CD14-positive monocyte (primary cell): ENCODE measurements around the gene RPS6KA4. TPM values are rescaled to one million over a fixed set of nuclear protein-coding genes. Genes with fewer than 3 reads are reported as not detected.
A peak's percentile ranks its signal among the peaks of the same experiment; 100 is the strongest.

Experiments used
- DNase-seq, 3 donors: peaks; one replicate each; pipeline ENCODE4 v3.0.0-alpha.2; 2011 to 2022
- H2AFZ ChIP-seq: 2 replicates; pipeline ENCODE4 v1.6.0; 2012; ENCODE audit warnings: mild to moderate bottlenecking, low read depth, low read length, inconsistent platforms; ENCODE audit not compliant: insufficient read depth, poor library complexity, severe bottlenecking
- H3K27ac ChIP-seq, 2 donors: 1 replicate in 1 of 2; 2 replicates in 1 of 2; pipeline ENCODE4 v1.5.1; 2012 to 2013; ENCODE audit warnings: low read length in 2 of 2, control low read depth in 1 of 2, inconsistent platforms in 1 of 2, low read depth in 1 of 2, mild to moderate bottlenecking in 1 of 2
- H3K27me3 ChIP-seq, 2 donors: one replicate each; pipeline versions ENCODE4 v1.6.0 to v1.6.1; 2011 to 2013; ENCODE audit warnings: low read length in 2 of 2; ENCODE audit not compliant: control insufficient read depth in 2 of 2, insufficient read depth in 2 of 2
- H3K36me3 ChIP-seq, 2 donors: replicated peaks in 1 of 2; 1 replicate in 1 of 2; 2 replicates in 1 of 2; pipeline versions ENCODE4 v1.5.1 to v1.6.1; 2012 to 2013; ENCODE audit warnings: low read length in 2 of 2, control low read depth in 1 of 2, inconsistent platforms in 1 of 2, mild to moderate bottlenecking in 1 of 2; ENCODE audit not compliant: insufficient read depth in 2 of 2, control insufficient read depth in 1 of 2
- H3K4me1 ChIP-seq, 2 donors: 1 replicate in 1 of 2; 2 replicates in 1 of 2; pipeline versions ENCODE4 v1.5.1 to v1.6.1; 2012 to 2013; ENCODE audit warnings: low read length in 2 of 2, control low read depth in 1 of 2, inconsistent platforms in 1 of 2, mild to moderate bottlenecking in 1 of 2, moderate library complexity in 1 of 2; ENCODE audit not compliant: insufficient read depth in 2 of 2, control insufficient read depth in 1 of 2
- H3K4me2 ChIP-seq: replicated peaks from 2 replicates; pipeline ENCODE3; 2012; ENCODE audit warnings: low read length, moderate library complexity, mild to moderate bottlenecking; ENCODE audit not compliant: poor library complexity, severe bottlenecking; ENCODE audit errors: extremely low read depth
- H3K4me3 ChIP-seq, 3 experiments: fragments of 200-600 bp in 1 of 3; sonication (generic) in 1 of 3; replicated peaks in 1 of 3; 1 replicate in 2 of 3; 2 replicates in 1 of 3; pipeline ENCODE4 v1.5.1; 2011 to 2013; ENCODE audit warnings: low read length in 3 of 3, mild to moderate bottlenecking in 3 of 3, control low read depth in 2 of 3, low read depth in 2 of 3, inconsistent platforms in 1 of 3, moderate library complexity in 1 of 3
- H3K79me2 ChIP-seq: 2 replicates; pipeline ENCODE4 v1.6.0; 2012; ENCODE audit warnings: mild to moderate bottlenecking, control low read depth, inconsistent platforms, low read length, moderate library complexity; ENCODE audit not compliant: insufficient read depth
- H3K9ac ChIP-seq: 2 replicates; pipeline ENCODE4 v1.6.0; 2017; ENCODE audit warnings: low read length, mild to moderate bottlenecking; ENCODE audit not compliant: insufficient read depth, poor library complexity, severe bottlenecking
- H3K9me3 ChIP-seq, 2 donors: replicated peaks in 1 of 2; 1 replicate in 1 of 2; 2 replicates in 1 of 2; pipeline versions ENCODE4 v1.5.1 to v1.6.1; 2012 to 2013; ENCODE audit warnings: low read length in 2 of 2, control low read depth in 1 of 2; ENCODE audit not compliant: control insufficient read depth in 1 of 2, insufficient read depth in 1 of 2
- H4K20me1 ChIP-seq: 2 replicates; pipeline ENCODE4 v1.6.0; 2012; ENCODE audit warnings: mild to moderate bottlenecking, low read length, control low read depth, moderate library complexity; ENCODE audit not compliant: insufficient read depth
- H3K27ac Mint-ChIP-seq, 7 donors: one replicate each; pipeline ENCODE4 v1.8.0; 2020; ENCODE audit warnings: mild to moderate bottlenecking in 7 of 7, mixed read lengths in 7 of 7, moderate library complexity in 6 of 7, inconsistent platforms in 2 of 7
- H3K27me3 Mint-ChIP-seq, 3 donors: one replicate each; pipeline ENCODE4 v1.8.0; 2021 to 2022; ENCODE audit warnings: low read depth in 3 of 3, mild to moderate bottlenecking in 3 of 3, mixed read lengths in 3 of 3, moderate library complexity in 3 of 3, inconsistent platforms in 1 of 3
- H3K36me3 Mint-ChIP-seq, 2 donors: one replicate each; pipeline ENCODE4 v1.8.0; 2020; ENCODE audit warnings: mixed read lengths in 2 of 2, inconsistent platforms in 1 of 2, mild to moderate bottlenecking in 1 of 2
- H3K4me1 Mint-ChIP-seq: one replicate; pipeline ENCODE4 v1.8.0; 2020; ENCODE audit warnings: mild to moderate bottlenecking, mixed read lengths
- H3K4me3 Mint-ChIP-seq, 2 donors: one replicate each; pipeline ENCODE4 v1.8.0; 2020; ENCODE audit warnings: mild to moderate bottlenecking in 2 of 2, mixed read lengths in 2 of 2, moderate library complexity in 1 of 2
- H3K9me3 Mint-ChIP-seq, 7 donors: one replicate each; pipeline ENCODE4 v1.8.0; 2020 to 2022; ENCODE audit warnings: mixed read lengths in 7 of 7, mild to moderate bottlenecking in 6 of 7, moderate library complexity in 6 of 7, inconsistent platforms in 2 of 7
- CTCF ChIP-seq: fragments of 200-600 bp; IDR thresholded peaks from one replicate; pipeline ENCODE4 v1.8.0; 2022; ENCODE audit warnings: antibody characterized with exemption, mild to moderate bottlenecking
- WGBS: methylation state at CpG from one replicate; pipeline ENCODE4 v1.1.5; 2013; ENCODE audit warnings: missing lambda C conversion rate; ENCODE audit not compliant: insufficient coverage; 5-methylcytosine and 5-hydroxymethylcytosine counted together
- intact Hi-C, 2 donors: fragments of 100-400 bp; cut with micrococcal nuclease; formaldehyde crosslinking; loops; one replicate each; pipeline versions ENCODE4 v1.15.0 to v1.15.1; 2023
- polyA plus RNA-seq, 3 donors: library from polyadenylated mRNA; depleted of rRNA in 1 of 3; unstranded in 2 of 3; stranded (reverse) in 1 of 3; fragments of 300-500 nt in 2 of 3; fragments of >200 nt in 1 of 3; fragmentation: Illumina TruSeq in 2 of 3; gene quantifications; 1 replicate in 2 of 3; 2 replicates in 1 of 3; pipeline ENCODE4 v1.2.3, GENCODE V29; 2012 to 2021

The RPS6KA4 gene
- polyA plus RNA-seq, 3 donors, result 16.2 to 110 (median 24.5) TPM

- peaks cover 0 to 4% (median 0%) of the 10 kb centered on the region in 3 donors for H3K27me3 Mint-ChIP-seq
- WGBS, result 77% methylated on average over 10 of the region's 18 CpGs
- Histone ChIP-seq H3K9ac (no peak overlapping the region), H3K4me1 (peaks cover 10 to 12% of the 10 kb centered on the region in 2 donors), H3K4me2 (peak overlapping the region; percentile 33), H3K79me2 (no peaks in the 10 kb centered on the region), H3K4me3 (peak overlapping the region in 1 of 3 experiments; percentile 22), H3K27ac (peak overlapping the region in 1 of 2 donors; percentile 10), H3K9me3 (no peaks in the 10 kb centered on the region), H4K20me1 (peaks cover 36% of the 10 kb centered on the region), H2AFZ (no peak overlapping the region), H3K27me3 (no peaks in the 10 kb centered on the region), H3K36me3 (peaks cover 20 to 44% of the 10 kb centered on the region in 2 donors)
- TF ChIP-seq CTCF, result no peak
- H3K4me1 Mint-ChIP-seq, result peaks cover 12% of the 10 kb centered on the region
- intact Hi-C loops, result no loop called here
- peak overlapping the region in 4 of 7 donors; percentile 4 to 62 (median 39) for H3K27ac Mint-ChIP-seq
- peak overlapping the region; percentile 21 to 43 for H3K4me3 Mint-ChIP-seq
- no peak for DNase-seq
- peaks cover 0 to 5% (median 4%) of the 10 kb centered on the region in 7 donors for H3K9me3 Mint-ChIP-seq
- peaks cover 24 to 39% of the 10 kb centered on the region in 2 donors for H3K36me3 Mint-ChIP-seq
Measured at GRCh38 chr11:64372802-64373597, 14.0 kb downstream of the RPS6KA4 start.

- Histone ChIP-seq H3K4me2 (peak overlapping the region; percentile 33), H3K27ac (peak overlapping the region in 1 of 2 donors; percentile 10), H3K79me2 (no peaks in the 10 kb centered on the region), H4K20me1 (peaks cover 30% of the 10 kb centered on the region), H3K4me1 (peaks cover 10 to 12% of the 10 kb centered on the region in 2 donors), H3K36me3 (peaks cover 15 to 38% of the 10 kb centered on the region in 2 donors), H2AFZ (no peak overlapping the region), H3K27me3 (no peaks in the 10 kb centered on the region), H3K9ac (no peak overlapping the region), H3K9me3 (no peaks in the 10 kb centered on the region), H3K4me3 (peak overlapping the region in 1 of 3 experiments; percentile 22)
- intact Hi-C loops, result no loop called here
- H3K36me3 Mint-ChIP-seq, result peaks cover 21 to 33% of the 10 kb centered on the region in 2 donors
- peaks cover 0 to 3% (median 0%) of the 10 kb centered on the region in 3 donors for H3K27me3 Mint-ChIP-seq
- peak overlapping the region in 1 of 2 donors; percentile 21 for H3K4me3 Mint-ChIP-seq
- peaks cover 0 to 5% (median 4%) of the 10 kb centered on the region in 7 donors for H3K9me3 Mint-ChIP-seq
- TF ChIP-seq CTCF, result no peak
- DNase-seq, result peak in 2 of 3 donors; percentile 56 to 57
- peak overlapping the region in 4 of 7 donors; percentile 4 to 62 (median 28) for H3K27ac Mint-ChIP-seq
- peaks cover 12% of the 10 kb centered on the region for H3K4me1 Mint-ChIP-seq
- no CpG with 5 or more reads among the region's 5 CpGs for WGBS
Measured at GRCh38 chr11:64373598-64373974, 14.6 kb downstream of the RPS6KA4 start.
